Activated naive CD8-positive, alpha-beta T cell treated with anti-CD3 and anti-CD28 coated beads, Interleukin-2, amount 10 ng/mL, durations not matched to agents 7 days and 5 days (primary cell): ENCODE results near the gene LRRC37A3. TPM values are rescaled to one million over a fixed set of nuclear protein-coding genes. Genes with fewer than 3 reads are reported as not detected.
"Not testable (repeated sequence)": the region's sequence is repeated elsewhere in the genome, so short reads cannot be mapped to it uniquely, and the experiment has no call there.

ENCODE experiments used
- ATAC-seq: fragments of 150-1000 bp; cut with Tn5 transposase; one replicate; pipeline ENCODE4 v1.10.0; 2021; ENCODE audit warnings: low read depth, moderate library complexity
- POLR2A ChIA-PET: fragments of 350-600 bp; sonication (Branson Sonifier 250); formaldehyde crosslinking; loops from one replicate; lab custom pipeline; 2021; ENCODE audit warnings: antibody characterized with exemption; lab: Charles Lee
- DNase-seq: peaks from one replicate; pipeline ENCODE4 v3.0.0; 2021
- H3K27ac Mint-ChIP-seq: one replicate; pipeline ENCODE4 v1.8.0; 2022; ENCODE audit warnings: mild to moderate bottlenecking, mixed read lengths
- H3K27me3 Mint-ChIP-seq: one replicate; pipeline ENCODE4 v1.8.0; 2022; ENCODE audit warnings: mild to moderate bottlenecking, moderate library complexity, mixed read lengths
- H3K36me3 Mint-ChIP-seq: one replicate; pipeline ENCODE4 v1.8.0; 2021; ENCODE audit warnings: mild to moderate bottlenecking, mixed read lengths
- H3K4me1 Mint-ChIP-seq: one replicate; pipeline ENCODE4 v1.8.0; 2021; ENCODE audit warnings: mixed read lengths
- H3K4me3 Mint-ChIP-seq: one replicate; pipeline ENCODE4 v1.8.0; 2022; ENCODE audit warnings: mild to moderate bottlenecking, moderate library complexity, mixed read lengths
- H3K9me3 Mint-ChIP-seq: one replicate; pipeline ENCODE4 v1.8.0; 2021; ENCODE audit warnings: mixed read lengths
- total RNA-seq, 2 experiments: library from RNA; stranded (reverse); gene quantifications; one replicate each; pipeline ENCODE4 v1.2.3, GENCODE V29; 2021

LRRC37A3 gene
- total RNA-seq, 2 experiments from 2014 or later, result 18.4 to 20.5 TPM

GRCh38 chr17:64840960-64841359 lies 78.3 kb downstream of the LRRC37A3 start:
- H3K4me3 Mint-ChIP-seq, POLR2A ChIA-PET, H3K9me3 Mint-ChIP-seq, H3K27me3 Mint-ChIP-seq, ATAC-seq, H3K4me1 Mint-ChIP-seq, H3K27ac Mint-ChIP-seq, DNase-seq, H3K36me3 Mint-ChIP-seq: not testable (repeated sequence)

DNA sequence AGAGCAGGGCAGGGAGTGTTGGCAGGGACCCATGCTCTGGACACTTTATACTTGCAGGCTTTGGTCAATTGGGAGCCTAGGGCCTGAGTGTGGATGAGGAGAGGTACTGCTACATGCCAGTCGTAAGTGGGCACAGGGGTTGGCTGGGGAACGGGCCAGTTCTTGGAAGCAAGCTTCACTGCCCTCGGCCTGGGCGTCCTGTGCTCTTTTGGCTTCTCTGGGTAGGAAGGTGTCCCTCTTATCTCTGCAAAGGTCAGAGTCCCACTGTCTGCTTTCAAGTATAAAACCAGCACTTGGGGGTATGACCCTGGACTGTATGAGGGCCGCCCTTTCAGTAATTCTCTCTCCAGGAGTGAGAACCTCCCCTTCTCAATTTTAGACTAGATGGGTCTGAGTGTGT lies 80.8 kb downstream of the LRRC37A3 start:
- H3K27ac Mint-ChIP-seq, ATAC-seq, H3K4me3 Mint-ChIP-seq, DNase-seq, H3K9me3 Mint-ChIP-seq, H3K27me3 Mint-ChIP-seq, H3K36me3 Mint-ChIP-seq: not testable (repeated sequence)
- POLR2A ChIA-PET, result interaction anchor here (0.7 kb wide), 1 partner anchor 730 kb away, joined by 3 read pairs; no protein-coding TSS in a partner anchor
- H3K4me1 Mint-ChIP-seq, result peaks cover 14% of the 10 kb centered on the region

- H3K36me3 Mint-ChIP-seq, result not testable (repeated sequence)
Observed at GRCh38 chr17:64837018-64837761, 82.1 kb downstream of the LRRC37A3 start.

DNA sequence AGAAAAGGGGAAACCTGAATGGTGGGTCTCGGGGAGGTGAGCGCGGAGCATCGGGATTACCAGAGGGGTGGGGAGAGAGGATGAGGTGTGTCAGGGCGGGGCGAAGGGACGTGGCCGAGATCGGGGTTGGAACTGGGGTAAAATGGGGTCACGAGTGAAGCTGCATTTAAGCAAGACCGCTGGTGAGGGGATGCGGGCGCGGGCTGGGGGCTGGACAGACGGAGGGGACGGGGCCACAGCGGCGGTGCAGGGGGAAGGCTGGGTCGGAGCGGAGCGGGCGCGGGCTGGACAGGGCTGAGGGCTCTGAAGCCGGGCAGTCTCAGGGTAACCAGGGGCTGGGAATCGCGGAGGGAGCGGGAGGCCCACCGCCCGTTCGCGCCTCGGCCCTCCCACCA lies 82.7 kb downstream of the LRRC37A3 start:
- Mint-ChIP-seq H3K4me1 (peaks cover 14% of the 10 kb centered on the region), H3K27ac (peak overlapping the region; percentile 96), H3K4me3 (peak overlapping the region; percentile 98)
- DNase-seq, H3K36me3 Mint-ChIP-seq, H3K9me3 Mint-ChIP-seq, H3K27me3 Mint-ChIP-seq, POLR2A ChIA-PET: not testable (repeated sequence)
- peak; percentile 19 for ATAC-seq

More at GRCh38 chr17:64837018-64837761, 82.1 kb downstream of the LRRC37A3 start:
- Mint-ChIP-seq H3K27ac (peak overlapping the region; percentile 96), H3K4me3 (peak overlapping the region; percentile 98), H3K4me1 (peaks cover 14% of the 10 kb centered on the region)
- DNase-seq (peak; percentile 90), ATAC-seq (peak; percentile 97)
- H3K27me3 Mint-ChIP-seq, H3K9me3 Mint-ChIP-seq: not testable (repeated sequence)
- POLR2A ChIA-PET, result interaction anchor here (0.6 to 0.7 kb wide), 3 partner anchors 54 to 769 kb away, joined by 3 to 5 read pairs (median 3); no protein-coding TSS in a partner anchor

GRCh38 chr17:64834060-64834459 lies 85.2 kb downstream of the LRRC37A3 start:
- H3K27ac Mint-ChIP-seq, H3K4me3 Mint-ChIP-seq, DNase-seq, ATAC-seq, H3K36me3 Mint-ChIP-seq, H3K9me3 Mint-ChIP-seq, H3K27me3 Mint-ChIP-seq, POLR2A ChIA-PET: not testable (repeated sequence)
- peaks cover 20% of the 10 kb centered on the region for H3K4me1 Mint-ChIP-seq

- peaks cover 12% of the 10 kb centered on the region for H3K4me1 Mint-ChIP-seq
- POLR2A ChIA-PET, H3K27ac Mint-ChIP-seq, H3K36me3 Mint-ChIP-seq, H3K27me3 Mint-ChIP-seq, ATAC-seq, DNase-seq, H3K9me3 Mint-ChIP-seq, H3K4me3 Mint-ChIP-seq: not testable (repeated sequence)
Observed at GRCh38 chr17:64830631-64831040, 88.6 kb downstream of the LRRC37A3 start.

- not testable (repeated sequence) for H3K36me3 Mint-ChIP-seq
Observed at GRCh38 chr17:64829824-64830630, 89.3 kb downstream of the LRRC37A3 start.

DNA sequence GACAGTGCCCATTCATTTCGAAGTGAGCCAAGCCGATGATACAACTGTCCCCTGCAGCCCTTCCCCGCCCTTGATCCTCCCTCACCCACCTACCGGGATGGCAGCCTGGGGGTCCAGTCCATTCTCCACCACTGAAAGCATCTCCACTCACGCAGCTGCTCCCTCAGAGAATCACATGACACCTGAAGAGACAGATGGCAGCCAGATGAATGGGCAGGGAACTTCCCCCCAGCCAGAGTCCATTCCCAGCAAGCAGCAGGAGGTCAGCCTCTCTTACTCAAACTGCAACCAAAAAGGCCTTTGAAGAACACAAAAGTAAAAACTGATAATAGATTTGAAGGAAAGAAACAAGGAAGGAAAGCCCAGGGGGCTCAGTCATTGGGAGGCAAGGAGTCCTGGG lies 90.2 kb downstream of the LRRC37A3 start:
- H3K4me1 Mint-ChIP-seq, H3K36me3 Mint-ChIP-seq, H3K4me3 Mint-ChIP-seq, H3K27ac Mint-ChIP-seq, ATAC-seq, DNase-seq, POLR2A ChIA-PET, H3K9me3 Mint-ChIP-seq, H3K27me3 Mint-ChIP-seq: not testable (repeated sequence)

More at GRCh38 chr17:64829824-64830630, 89.3 kb downstream of the LRRC37A3 start:
- H3K4me3 Mint-ChIP-seq, ATAC-seq, H3K27me3 Mint-ChIP-seq, H3K27ac Mint-ChIP-seq, H3K9me3 Mint-ChIP-seq, POLR2A ChIA-PET, DNase-seq, H3K4me1 Mint-ChIP-seq: not testable (repeated sequence)

DNA sequence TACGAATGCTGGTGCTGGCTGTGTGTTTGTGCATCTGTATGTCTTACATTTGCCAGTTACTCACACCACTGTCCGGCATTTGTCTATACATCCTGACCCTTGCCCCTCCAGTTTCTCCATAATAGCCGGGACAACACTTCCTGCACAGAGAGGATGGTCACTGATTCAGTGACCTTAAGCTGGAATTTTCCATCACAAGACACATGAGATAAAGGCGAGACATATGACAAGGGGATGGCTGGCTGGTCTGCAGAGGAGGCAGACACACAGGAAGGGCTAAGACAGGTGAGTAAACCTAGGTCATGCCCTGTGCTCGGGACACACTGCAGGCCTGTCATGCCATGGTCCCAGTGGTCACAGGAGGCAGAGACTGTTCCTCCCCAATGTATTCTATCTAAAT lies 100.4 kb downstream of the LRRC37A3 start:
- H3K9me3 Mint-ChIP-seq, H3K27ac Mint-ChIP-seq, POLR2A ChIA-PET, H3K4me1 Mint-ChIP-seq, ATAC-seq, H3K4me3 Mint-ChIP-seq, DNase-seq, H3K27me3 Mint-ChIP-seq: not testable (repeated sequence)
- peaks cover 15% of the 10 kb centered on the region for H3K36me3 Mint-ChIP-seq

- H3K4me1 Mint-ChIP-seq, ATAC-seq, H3K9me3 Mint-ChIP-seq, H3K27ac Mint-ChIP-seq, H3K4me3 Mint-ChIP-seq, H3K27me3 Mint-ChIP-seq, POLR2A ChIA-PET, DNase-seq: not testable (repeated sequence)
- peaks cover 13% of the 10 kb centered on the region for H3K36me3 Mint-ChIP-seq
Observed at GRCh38 chr17:64815833-64816198, 103.5 kb downstream of the LRRC37A3 start.

- H3K9me3 Mint-ChIP-seq, H3K27me3 Mint-ChIP-seq, ATAC-seq, DNase-seq, POLR2A ChIA-PET, H3K4me1 Mint-ChIP-seq, H3K27ac Mint-ChIP-seq, H3K4me3 Mint-ChIP-seq: not testable (repeated sequence)
- peaks cover 12% of the 10 kb centered on the region for H3K36me3 Mint-ChIP-seq
Observed at GRCh38 chr17:64814993-64815832, 104.1 kb downstream of the LRRC37A3 start.

DNA sequence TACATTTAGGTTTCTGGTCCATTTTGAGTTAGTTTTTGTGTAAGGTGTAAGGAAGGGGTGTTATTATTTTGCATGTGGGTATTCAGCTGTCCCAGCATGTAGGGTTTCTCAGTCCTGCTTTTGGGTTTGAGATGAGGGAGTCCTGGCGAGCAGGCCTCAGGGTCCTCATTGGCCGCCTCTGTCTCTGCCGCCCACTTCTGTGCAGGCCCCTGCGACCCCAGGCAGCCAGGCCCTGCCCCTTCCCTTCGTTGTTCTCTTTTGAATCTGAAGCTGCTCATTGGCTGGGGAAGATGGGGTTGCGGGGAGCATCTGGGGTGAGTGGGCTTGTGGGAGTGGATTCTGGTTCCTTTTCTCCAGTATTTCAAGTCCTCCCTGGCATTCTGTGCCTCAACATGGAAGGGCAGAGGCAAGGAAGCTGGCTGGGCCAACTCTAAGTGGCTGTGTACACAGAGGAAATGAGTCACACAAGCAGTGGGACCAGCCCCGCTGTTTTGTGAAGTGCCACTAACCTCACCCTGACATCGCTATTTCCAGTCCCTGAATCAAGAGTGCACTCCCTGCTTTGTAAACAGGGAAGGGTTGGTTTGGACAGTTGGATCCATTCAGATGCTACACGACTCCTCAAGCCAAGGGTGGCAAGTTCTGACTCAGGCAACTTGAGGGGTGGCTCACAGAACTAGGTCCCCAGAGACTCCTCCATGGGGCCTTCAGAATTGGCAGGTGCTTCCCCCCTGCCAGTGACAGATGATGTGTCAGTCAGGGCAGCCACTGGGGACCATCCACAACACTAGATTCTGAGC lies 110.9 kb downstream of the LRRC37A3 start:
- Mint-ChIP-seq H3K4me3 (peak overlapping the region; percentile 66), H3K4me1 (peaks cover 13% of the 10 kb centered on the region), H3K27ac (peak overlapping the region; percentile 94)
- peak; percentile 98 for ATAC-seq
- H3K27me3 Mint-ChIP-seq, H3K36me3 Mint-ChIP-seq, H3K9me3 Mint-ChIP-seq: not testable (repeated sequence)
- POLR2A ChIA-PET, result interaction anchor here (0.6 kb wide), 1 partner anchor 426 kb away, joined by 3 read pairs; no protein-coding TSS in a partner anchor
- peak; percentile 63 for DNase-seq
